ENCODE measurements around the gene SLC35G3. TPM values are rescaled to one million over a fixed set of nuclear protein-coding genes. Genes with fewer than 3 reads are reported as not detected.

SLC35G3 gene
- total and polyA plus RNA-seq, 2 of the 8 experiments (the other 6 are each of a cell fraction or from before 2014, with no cell fraction given): not detected

DNA sequence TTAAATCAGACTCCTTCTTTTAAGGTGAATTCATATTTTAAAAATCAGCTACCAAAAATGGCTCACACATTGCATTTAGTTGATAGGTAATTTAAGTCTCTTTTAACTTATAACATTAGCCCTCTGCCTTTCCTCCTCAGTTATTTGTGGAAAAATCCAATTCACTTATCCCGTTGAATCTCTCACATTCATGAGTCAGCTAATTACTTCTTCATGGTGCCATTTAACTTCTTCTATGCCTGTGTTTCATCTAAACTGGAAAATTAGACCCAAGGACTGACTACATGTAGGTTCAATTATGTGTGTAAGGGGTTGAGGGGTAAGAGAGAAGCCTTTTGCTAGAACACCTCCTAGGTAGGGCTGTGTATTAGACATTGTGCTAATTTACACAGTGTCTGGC lies 30.2 kb upstream of the SLC35G3 start:
- no peak for FAIRE-seq
- Histone ChIP-seq H3K9ac (replicated peaks in 1 of 4; ENCODE audit: extremely low read depth in 1 of 4, low read depth in 3 of 4, low read length in 3 of 4) (no peak overlapping the region), H3K79me2 (ENCODE audit: control insufficient read depth in 1 of 2, insufficient read depth in 2 of 2, low read length in 2 of 2) (no peaks in the 10 kb centered on the region), H2BK15ac (ENCODE audit: low read length) (no peak overlapping the region), H3K9me3 (ENCODE audit: insufficient read depth in 2 of 2, low read depth in 1 of 2, low read length in 1 of 2) (peaks cover 0 to 6% of the 10 kb centered on the region in 2 experiments; a peak in 1 of 4 replicates), H4K20me1 (replicated peaks in 1 of 2; ENCODE audit: control insufficient read depth in 1 of 2, insufficient read depth in 2 of 2, low read length in 2 of 2) (no peaks in the 10 kb centered on the region), H2BK20ac (ENCODE audit: low read length) (no peak overlapping the region), H2AK5ac (ENCODE audit: low read depth, low read length) (no peak overlapping the region), H3K4me1 (replicated peaks in 1 of 4; ENCODE audit: control insufficient read depth in 3 of 4, insufficient read depth in 4 of 4, low read length in 3 of 4) (no peaks in the 10 kb centered on the region), H3K18ac (ENCODE audit: extremely low read depth, low read length) (no peak overlapping the region), H4K5ac (ENCODE audit: insufficient read length, low read depth, low read length) (no peak overlapping the region), H2AFZ (ENCODE audit: low read length) (no peak overlapping the region), H3K23ac (ENCODE audit: insufficient read length) (no peak overlapping the region), H3K56ac (replicated peaks; ENCODE audit: insufficient read length, low read depth, low read length) (no peak overlapping the region), H3K79me1 (ENCODE audit: low read depth, low read length) (no peaks in the 10 kb centered on the region), H4K91ac (replicated peaks; ENCODE audit: insufficient read length, low read length) (no peak overlapping the region), H3K4ac (replicated peaks; ENCODE audit: insufficient read length, low read depth, low read length) (no peak overlapping the region), H3K4me3 (ENCODE audit: extremely low read depth in 1 of 4, insufficient read depth in 2 of 4, low read depth in 3 of 4, low read length in 4 of 4) (no peak overlapping the region), H3K27ac (ENCODE audit: low read depth, low read length) (no peak overlapping the region), H2BK12ac (ENCODE audit: low read depth, low read length) (no peak overlapping the region), H2BK5ac (ENCODE audit: low read depth, low read length) (no peak overlapping the region), H2BK120ac (replicated peaks; ENCODE audit: low read depth, low read length) (no peak overlapping the region), H4K8ac (ENCODE audit: extremely low read depth, insufficient read depth, low read length) (no peak overlapping the region), H3K14ac (ENCODE audit: insufficient read length) (no peak overlapping the region), H3K4me2 (ENCODE audit: insufficient read depth in 1 of 2, low read depth in 2 of 2, low read length in 2 of 2) (no peak overlapping the region), H3K36me3 (ENCODE audit: control insufficient read depth in 2 of 4, insufficient read depth in 4 of 4, low read length in 3 of 4) (no peaks in the 10 kb centered on the region), H3K27me3 (replicated peaks in 1 of 4; ENCODE audit: control insufficient read depth in 3 of 4, extremely low read depth in 1 of 4, insufficient read depth in 3 of 4, low read length in 3 of 4) (no peaks in the 10 kb centered on the region), H3K23me2 (ENCODE audit: low read depth, low read length) (no peaks in the 10 kb centered on the region; the same call in 1 of the 2 replicates)
- TF ChIP-seq, protein P1, sequence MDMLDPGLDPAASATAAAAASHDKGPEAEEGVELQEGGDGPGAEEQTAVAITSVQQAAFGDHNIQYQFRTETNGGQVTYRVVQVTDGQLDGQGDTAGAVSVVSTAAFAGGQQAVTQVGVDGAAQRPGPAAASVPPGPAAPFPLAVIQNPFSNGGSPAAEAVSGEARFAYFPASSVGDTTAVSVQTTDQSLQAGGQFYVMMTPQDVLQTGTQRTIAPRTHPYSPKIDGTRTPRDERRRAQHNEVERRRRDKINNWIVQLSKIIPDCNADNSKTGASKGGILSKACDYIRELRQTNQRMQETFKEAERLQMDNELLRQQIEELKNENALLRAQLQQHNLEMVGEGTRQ (IDR thresholded peaks at IDR 0.05; ENCODE audit: low read length): no peak
- TF ChIP-seq, protein P2, sequence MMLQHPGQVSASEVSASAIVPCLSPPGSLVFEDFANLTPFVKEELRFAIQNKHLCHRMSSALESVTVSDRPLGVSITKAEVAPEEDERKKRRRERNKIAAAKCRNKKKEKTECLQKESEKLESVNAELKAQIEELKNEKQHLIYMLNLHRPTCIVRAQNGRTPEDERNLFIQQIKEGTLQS (IDR thresholded peaks at IDR 0.05; ENCODE audit: insufficient read depth, low read depth, low read length): no peak
- TF ChIP-seq TCF12 (IDR thresholded peaks at IDR 0.05; ENCODE audit: low read depth, low read length) (no peak), GTF2F1 (IDR thresholded peaks at IDR 0.05; ENCODE audit: borderline replicate concordance, low read depth, low read length) (no peak), BACH1 (IDR thresholded peaks at IDR 0.05; ENCODE audit: low read length) (no peak), SP4 (IDR thresholded peaks at IDR 0.05; ENCODE audit: low read length) (no peak), MAFK (IDR thresholded peaks at IDR 0.05; ENCODE audit: low read depth, low read length) (no peak), SP1 (IDR thresholded peaks at IDR 0.05; ENCODE audit: low read depth, low read length) (no peak), CTBP2 (IDR thresholded peaks at IDR 0.05; ENCODE audit: borderline replicate concordance, insufficient read depth, insufficient read length, low read length) (no peak), TAF1 (IDR thresholded peaks at IDR 0.05; ENCODE audit: low read depth, low read length) (no peak), TBP (IDR thresholded peaks at IDR 0.05; ENCODE audit: low read depth, low read length) (no peak), SUZ12 (IDR thresholded peaks at IDR 0.05; ENCODE audit: low read length) (no peak), PHF8 (conservative IDR thresholded peaks at IDR 0.05; ENCODE audit: low read depth, low read length) (no peak)
- DNase-seq (ENCODE audit: low read depth in 1 of 2, low spot score in 2 of 2): no peak
- WGBS, 2 experiments (ENCODE audit: extremely low coverage in 1 of 2, insufficient coverage in 1 of 2, insufficient read length in 1 of 2, insufficient replicate concordance in 2 of 2, low coverage in 1 of 2, low lambda C conversion rate in 2 of 2, missing lambda C conversion rate in 1 of 2): 88% methylated on average over 1 of the region's 1 CpG; no CpG with 5 or more reads in 1 of the 2 experiments
- CTCF ChIA-PET (ENCODE audit: partially characterized antibody): no interaction called here
- POLR2A ChIA-PET (ENCODE audit: partially characterized antibody): no interaction called here
